GM18498 (cell line): ENCODE results near the gene PLEKHM2.

ENCODE experiments used
- ATAC-seq: cut with Tn5 transposase; IDR thresholded peaks from one replicate; pipeline ENCODE4 v1.9.1; 2021; ENCODE audit warnings: mild to moderate bottlenecking, moderate library complexity; ENCODE audit not compliant: unreplicated experiment

Gene PLEKHM2

DNA sequence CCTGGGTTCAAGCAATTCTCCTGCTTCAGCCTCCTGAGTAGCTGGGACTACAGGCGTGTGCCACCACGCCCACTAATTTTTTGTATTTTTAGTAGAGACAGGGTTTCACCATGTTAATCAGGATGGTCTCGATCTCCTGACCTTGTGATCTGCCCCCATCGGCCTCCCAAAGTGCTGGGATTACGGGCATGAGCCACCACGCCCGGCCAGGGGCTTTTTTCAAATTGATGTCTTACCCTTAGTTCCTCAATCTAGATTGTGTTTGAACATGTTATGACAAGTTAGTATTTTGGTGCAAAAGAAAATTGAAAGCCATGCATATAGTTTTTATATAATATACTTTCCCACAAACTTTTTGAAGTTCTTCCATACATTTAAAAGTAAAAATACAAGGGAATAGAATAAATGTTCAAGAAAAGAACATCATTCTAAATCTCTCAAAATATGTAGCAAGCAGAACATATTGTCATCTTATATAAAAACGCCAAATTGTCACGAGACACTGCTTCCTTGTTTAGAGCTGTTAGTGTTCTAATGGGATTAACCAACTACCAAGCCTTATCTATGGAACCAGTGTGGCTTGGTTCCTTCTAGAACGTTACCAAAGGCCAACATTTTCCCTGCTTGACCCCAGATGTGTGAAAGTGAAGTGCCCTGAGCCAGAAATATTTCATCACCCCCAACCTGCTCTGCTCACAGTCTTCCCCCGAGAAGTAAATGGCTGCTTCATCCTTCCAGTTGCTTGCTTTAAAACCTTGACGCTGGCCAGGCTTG is 9.5 kb upstream of the PLEKHM2 start:
- ATAC-seq, result no peak

GRCh38 chr1:15676010-15676409 is 8.1 kb upstream of the PLEKHM2 start:
- ATAC-seq, result no peak

GRCh38 chr1:15676688-15677661 is 7.1 kb upstream of the PLEKHM2 start:
- no peak for ATAC-seq

DNA sequence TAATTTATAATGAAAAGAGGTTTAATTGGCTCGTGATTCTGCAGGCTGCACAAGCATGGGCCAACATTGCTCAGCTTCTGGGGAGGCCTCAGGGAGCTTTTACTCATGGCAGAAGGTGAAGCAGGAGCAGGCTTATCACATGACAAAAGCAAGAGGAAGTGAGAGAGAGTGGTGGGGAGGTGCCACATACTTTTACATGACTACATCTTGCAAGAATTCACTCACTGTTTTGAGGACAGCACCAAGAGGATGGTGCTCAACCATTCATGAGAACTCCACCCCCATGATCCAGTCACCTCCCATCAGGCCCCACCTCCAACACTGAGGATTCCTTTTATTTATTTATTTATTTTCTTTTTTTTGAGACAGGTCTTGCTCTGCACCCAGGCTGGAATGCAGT is 5.5 kb upstream of the PLEKHM2 start:
- no peak for ATAC-seq

DNA sequence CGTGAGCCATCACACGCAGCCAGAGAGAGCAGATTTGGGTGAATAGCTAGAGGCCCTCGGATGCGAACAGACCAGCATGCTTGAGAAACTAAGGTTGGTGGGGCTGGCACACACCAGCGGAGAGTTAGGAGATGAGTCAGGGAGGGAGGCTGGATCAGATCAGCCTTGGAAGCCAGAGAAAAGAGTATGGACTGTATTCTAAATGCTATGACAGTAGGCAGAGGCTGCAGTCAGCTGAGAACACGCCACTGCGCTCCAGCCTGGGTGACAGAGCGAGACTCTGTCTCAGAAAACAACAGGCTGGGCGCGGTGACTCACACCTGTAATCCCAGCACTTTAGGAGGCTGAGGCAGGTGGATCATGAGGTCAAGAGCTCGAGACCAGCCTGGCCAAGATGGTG is 4.0 kb upstream of the PLEKHM2 start:
- no peak for ATAC-seq

GRCh38 chr1:15680561-15681348 is 3.4 kb upstream of the PLEKHM2 start:
- ATAC-seq, result no peak

DNA sequence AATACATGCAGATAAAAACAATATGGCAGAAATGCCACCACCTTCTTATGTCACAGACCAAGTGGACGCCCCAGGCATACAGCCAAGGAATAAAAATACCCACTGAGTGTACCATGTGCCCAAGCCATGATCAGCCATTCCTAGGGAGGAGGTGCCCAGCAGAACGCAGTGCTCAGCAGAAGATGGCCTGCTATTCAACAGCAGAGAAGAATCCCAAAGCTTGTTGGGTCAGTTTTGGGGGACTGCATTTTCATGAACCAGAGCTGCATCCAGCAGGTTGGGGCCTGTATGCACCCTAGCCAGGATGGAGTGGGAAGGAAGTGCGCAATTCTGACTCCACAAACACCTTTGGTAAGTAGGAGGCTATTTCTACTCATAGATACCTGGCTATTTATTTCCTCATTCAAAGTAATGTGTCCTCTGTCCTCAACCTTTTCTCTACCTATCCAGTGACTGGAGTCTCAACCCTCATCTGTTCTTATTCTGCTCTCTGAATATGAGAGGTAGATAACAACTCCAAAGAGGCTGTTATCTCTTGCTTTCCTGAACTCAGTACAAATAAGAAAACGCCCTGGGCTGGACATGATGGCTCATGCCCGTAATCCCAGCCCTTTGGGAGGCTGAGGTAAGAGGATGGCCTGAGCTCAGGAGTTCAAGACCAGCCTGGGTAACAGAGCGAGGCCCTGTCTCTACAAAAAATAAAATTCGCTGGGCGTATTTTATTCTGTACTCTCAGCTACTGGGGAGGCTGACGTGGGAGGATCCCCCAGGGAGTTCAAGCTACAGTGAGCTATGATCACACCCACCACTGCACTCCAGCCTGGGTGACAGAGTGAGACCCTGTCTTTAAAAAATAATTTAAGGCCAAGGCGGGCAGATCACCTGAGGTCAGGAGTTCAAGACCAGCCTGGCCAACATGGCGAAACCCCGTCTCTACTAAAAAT is 2.5 kb upstream of the PLEKHM2 start:
- no peak for ATAC-seq

DNA sequence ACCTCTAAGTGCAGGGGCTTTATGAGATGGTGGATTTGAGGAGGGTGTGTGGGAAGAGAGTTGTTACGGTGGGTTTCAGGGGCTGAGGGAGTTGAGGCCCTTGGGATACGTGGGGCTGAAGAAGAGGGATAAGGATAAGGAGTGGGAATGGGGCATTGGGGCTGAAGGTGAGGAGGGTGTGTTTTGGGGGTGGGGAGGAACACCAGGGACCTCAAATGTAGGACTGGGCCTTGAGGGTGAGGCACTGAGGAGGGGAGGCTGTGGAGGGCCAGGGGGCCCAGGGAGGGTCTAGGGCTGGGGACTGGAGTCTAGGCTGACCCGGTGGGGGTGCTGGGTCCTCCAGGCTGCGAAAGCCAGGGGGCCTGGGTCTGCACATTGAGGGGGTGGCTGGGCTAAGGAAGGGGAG is 1.2 kb upstream of the PLEKHM2 start:
- ATAC-seq, result no peak

- no peak for ATAC-seq
These were observed 628 bp upstream of the PLEKHM2 start for GRCh38 chr1:15683345-15684039.

DNA sequence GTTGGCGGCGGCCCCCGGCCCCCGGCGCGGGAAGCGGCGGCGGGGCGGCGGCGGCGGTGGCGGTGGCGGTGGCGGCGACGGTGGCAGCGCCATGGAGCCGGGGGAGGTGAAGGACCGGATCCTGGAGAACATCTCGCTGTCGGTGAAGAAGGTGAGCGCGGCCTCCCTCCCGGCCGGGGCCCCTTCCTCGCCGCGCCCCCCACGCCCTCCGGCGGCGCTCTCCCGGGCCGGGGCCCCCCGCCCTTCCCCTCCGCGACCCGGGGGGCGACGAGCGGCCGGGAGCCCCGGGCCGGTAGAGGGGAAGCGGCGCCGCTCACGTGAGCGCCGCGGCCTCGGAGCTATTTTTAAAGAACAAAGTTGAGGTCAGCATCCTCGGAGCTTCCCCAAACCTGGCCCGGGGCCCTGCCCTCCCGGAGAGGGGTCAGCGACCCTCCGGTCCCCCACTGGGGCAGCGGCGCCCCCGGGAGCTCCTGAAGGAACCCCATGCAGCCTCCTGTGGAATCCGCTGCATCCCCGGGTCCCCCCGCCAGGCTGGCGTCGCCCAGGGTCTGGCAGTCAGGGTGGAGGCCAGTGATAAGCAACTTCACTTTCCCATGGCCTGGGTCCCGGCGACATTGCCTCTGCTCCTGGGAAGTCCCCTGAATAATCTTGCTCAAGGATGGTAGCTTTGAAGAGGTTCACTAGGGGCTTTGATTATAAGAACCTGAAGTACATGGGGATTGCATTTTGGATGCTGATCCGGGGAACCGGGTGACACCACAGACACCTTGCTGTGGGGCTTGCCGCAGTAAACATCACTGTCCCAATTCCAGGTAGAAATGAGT is 560 bp downstream of the PLEKHM2 start:
- ATAC-seq, result peak; percentile 43

GRCh38 chr1:15685820-15686219 is 1.7 kb downstream of the PLEKHM2 start:
- ATAC-seq, result no peak

DNA sequence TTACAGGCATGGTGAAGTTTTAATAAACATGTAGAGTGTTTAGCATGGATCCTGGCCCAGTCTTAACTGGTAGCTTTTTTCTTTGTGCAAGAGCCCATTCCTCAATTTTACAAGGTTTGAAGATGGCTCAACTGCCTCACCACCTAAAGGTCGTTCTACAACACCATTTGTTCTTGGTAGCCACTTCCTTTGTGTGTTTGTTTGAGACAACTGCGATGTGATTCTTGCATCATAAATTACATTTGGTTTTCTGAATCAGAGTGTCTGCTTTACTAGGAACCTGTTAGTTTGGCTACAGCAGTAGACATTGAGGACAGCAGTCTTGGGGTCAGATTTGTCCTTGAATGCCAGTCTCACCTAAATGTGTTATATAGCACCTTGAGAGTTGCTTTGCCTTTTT is 3.3 kb downstream of the PLEKHM2 start:
- no peak for ATAC-seq

DNA sequence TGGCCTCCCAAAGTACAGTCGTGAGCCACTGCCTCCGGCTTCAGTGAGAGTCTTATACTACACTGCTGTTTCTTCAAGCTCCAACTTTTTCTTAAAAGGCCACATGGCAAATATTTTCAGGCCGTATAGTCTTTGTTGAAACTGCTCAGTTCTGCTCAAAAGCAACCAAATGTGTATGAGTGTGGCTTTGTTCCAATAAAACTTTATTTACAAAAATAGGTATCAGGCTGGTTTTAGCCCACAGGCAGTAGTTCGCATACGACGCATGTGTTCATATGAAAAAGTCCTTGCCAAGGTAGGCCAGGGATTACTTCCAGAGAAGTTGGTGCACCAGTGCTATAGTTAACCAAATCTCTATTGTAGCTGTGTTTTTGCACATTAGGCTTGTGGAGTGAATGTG is 6.2 kb downstream of the PLEKHM2 start:
- no peak for ATAC-seq

- ATAC-seq, result no peak
These were observed 7.4 kb downstream of the PLEKHM2 start for GRCh38 chr1:15691434-15692032.

DNA sequence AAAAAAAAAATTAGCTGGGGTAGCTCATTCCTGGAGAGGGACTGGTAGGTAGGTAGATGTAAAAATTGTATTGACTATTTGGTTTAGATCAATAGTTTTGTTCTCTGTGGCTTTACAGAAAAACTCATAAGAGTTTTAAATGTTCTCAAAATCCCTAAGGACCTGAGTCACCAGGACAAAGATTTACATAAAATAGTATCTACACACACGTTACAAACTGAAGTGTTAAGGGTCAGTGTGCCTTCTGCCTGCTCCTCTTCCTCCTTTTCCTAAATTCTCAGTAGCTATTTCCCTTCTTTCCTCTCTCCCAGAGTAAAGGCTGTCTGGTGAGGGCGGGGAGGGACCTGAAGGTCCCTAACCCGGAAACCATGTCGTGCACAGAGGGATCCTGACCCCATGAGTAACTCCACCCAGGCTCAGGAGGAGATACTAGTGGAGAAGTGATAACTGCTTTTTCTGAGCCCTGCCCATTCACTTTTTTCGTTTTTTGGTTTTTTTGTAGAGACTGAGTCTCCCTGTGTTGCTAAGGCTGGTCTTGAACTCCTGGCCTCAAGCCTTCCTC is 8.1 kb downstream of the PLEKHM2 start:
- ATAC-seq, result no peak

GRCh38 chr1:15693371-15693770 is 9.3 kb downstream of the PLEKHM2 start:
- no peak for ATAC-seq

GRCh38 chr1:15696956-15697521 is 12.9 kb downstream of the PLEKHM2 start:
- peak; percentile 90 for ATAC-seq

GRCh38 chr1:15698201-15698600 is 14.1 kb downstream of the PLEKHM2 start:
- no peak for ATAC-seq
